Activated CD8-positive, alpha-beta memory T cell treated with anti-CD3 and anti-CD28 coated beads, Interleukin-2, amount 50 U/mL, for 1 hour (primary cell): ENCODE measurements around the gene MSMP.

Source experiments
- DNase-seq: peaks from one replicate; pipeline ENCODE4 v3.0.0-alpha.2; 2020; ENCODE audit errors: extremely low read depth

Gene MSMP

GRCh38 chr9:35743880-35744518, 10.1 kb downstream of the MSMP start:
- no peak for DNase-seq

DNA sequence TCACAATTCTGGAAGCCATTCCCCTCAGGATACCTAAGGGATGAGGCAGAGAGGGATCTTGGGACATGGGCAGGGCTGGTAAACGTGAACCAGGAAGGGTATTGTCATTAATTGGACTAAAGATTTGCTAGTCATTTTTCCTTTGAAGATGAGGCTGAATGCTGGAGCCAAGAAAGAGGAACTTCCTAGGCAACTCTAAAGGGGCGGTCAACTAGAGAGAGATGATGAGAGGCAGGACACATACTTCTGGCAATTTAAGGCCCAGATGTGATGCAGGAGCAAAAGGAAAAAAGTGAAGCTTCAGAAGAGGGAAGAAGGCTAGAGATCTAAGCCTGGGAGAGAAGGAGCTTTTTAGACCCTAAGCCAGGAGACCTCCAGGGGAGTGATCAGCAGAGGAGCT, 10.6 kb downstream of the MSMP start:
- no peak for DNase-seq

- no peak for DNase-seq
These were observed 12.3 kb downstream of the MSMP start for GRCh38 chr9:35741740-35742139.

DNA sequence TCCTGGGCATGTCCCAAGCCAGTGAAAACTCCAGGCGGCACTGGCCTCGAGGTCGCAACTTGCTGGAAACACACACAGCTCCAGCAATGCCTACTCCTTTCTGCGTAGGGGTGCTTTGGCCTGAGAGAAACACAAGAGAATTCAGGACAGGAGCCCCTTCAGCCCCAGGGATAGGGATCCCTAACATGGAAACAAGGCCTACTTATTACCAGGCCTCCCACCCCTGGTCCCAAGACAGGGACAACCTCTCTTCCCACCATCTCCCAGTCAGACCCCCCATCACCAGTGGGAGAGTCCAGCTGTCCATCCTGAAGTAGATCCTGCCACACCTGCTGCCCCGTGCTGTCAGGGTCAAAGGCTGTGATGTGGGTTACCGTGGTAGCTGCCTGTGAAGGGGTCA, 13.8 kb downstream of the MSMP start:
- DNase-seq, result no peak

DNA sequence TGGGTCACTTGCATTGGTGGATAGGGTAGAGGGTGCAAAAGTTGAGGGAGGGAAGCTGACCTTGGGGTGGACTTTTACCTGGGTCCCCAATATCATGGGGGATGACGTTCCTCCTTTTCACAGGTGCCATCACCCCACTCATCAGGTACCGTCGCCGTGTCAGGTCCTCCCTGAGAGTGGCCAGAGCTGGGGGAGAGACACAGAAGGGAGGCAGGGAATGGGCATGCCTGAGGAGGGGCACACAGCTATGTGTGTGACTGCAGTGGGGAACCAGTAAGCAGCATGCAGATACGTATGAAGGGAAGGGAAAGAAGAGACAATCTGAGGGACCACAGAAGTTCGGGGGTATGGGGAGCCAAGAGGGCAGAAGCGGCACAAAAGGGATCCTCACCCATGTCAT, 15.2 kb downstream of the MSMP start:
- no peak for DNase-seq

DNA sequence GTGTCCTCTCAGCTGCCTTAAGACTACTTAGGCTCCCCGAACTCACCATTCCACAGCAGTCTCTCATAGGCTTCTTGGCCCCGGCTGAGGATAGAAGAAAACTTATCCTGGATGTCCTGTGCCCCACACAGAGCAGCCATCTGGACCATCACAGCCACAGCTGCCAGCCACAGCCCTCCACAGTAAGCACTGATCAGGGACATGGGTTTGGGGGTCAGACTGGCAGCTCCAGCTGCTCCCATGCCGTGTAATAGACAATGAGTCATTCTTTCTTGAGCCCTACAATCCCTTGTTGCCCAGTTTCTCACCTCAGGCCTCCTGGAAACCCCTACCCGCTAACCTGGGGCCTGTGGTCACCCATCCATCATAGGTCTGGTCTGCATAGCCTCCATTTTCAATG, 15.9 kb downstream of the MSMP start:
- no peak for DNase-seq

GRCh38 chr9:35737143-35737542, 16.9 kb downstream of the MSMP start:
- no peak for DNase-seq

GRCh38 chr9:35736201-35736633, 17.9 kb downstream of the MSMP start:
- DNase-seq, result peak; percentile 34

DNA sequence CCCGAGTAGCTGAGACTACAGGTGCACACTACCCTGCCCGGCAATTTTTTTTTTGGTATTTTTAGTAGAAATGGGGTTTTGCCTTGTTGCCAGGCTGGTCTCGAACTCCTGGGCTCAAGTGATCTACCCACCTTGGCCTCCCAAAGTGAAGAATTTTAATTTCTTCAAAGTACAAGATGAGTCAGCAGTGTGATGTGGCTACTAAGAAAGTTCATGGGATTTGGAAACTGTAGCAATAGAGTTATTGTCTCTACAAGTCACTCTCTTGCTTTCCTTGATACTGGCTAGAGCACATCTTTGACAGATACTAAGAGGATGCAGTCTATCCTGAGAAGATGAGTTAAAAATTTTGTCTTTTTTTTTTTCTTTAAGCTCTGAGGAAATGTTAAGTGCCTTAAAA, 20.0 kb downstream of the MSMP start:
- DNase-seq, result no peak

GRCh38 chr9:35732800-35733541, 21.1 kb downstream of the MSMP start:
- no peak for DNase-seq

GRCh38 chr9:35732185-35732799, 21.8 kb downstream of the MSMP start, which contains the start of the genes CREB3 and TLN1:
CREB3 (plus strand) TSS chr9:35732666; CDS start chr9:35732773, 107 bp downstream.
TLN1 (minus strand) TSS chr9:35732195; CDS start chr9:35725694, 6,501 bp downstream.
- peak; percentile 87 for DNase-seq

GRCh38 chr9:35731415-35732184, 22.5 kb downstream of the MSMP start:
- DNase-seq, result no peak

DNA sequence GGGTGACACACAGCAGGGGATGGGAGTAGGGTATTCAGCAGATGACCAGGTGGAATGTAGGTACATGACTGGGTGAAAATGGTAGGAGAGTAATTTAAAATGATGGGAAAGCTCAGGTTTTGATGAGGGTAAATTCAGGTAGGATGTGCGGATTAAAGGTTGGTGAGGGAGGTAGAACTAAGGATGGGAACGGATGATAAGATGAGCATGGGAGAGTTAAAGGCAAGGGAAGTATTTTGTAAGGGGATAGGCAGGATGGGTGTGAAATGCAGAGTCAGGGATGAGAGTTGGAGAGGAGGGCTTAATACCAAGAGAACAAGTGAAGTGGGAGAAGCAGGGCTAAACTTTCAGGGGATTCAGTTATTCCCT, 23.6 kb downstream of the MSMP start:
- DNase-seq, result no peak

DNA sequence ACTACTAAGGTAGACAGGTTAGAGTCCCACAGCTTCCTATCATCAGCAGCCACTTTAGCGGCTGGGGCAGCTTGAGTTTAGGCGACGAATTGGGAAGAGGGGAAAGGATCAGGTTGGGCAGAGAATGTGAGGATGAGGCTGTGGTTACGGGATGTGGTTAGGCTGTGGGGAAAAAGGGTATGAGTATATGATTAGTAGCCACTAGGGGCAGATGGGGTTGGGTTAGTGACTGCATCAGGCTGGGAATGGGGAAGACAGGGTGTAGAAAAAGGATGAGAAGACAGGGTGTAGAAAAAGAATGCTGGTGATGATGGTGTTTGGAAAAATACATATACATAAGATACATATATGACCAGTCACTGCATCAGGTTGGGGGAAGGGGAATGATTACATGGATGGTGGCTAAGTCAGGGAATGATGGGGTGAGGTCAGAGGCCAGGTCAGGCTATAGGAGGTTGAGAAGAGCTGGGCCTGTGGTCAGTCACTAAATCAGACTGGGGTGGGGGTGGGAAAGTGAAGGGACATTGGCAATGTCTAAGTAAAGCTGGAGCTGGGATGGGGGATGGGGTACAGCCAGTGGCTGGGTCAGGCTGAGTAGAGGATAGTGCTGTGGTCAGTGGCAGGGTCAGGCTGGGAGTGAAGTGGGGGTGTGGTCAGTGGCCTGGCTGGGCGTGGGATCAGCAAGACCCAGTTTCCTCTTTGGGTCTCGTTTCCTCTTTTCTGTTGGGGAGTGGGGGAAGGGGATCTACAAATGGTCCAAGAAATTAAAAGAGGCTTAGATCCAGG, 24.2 kb downstream of the MSMP start:
- no peak for DNase-seq

DNA sequence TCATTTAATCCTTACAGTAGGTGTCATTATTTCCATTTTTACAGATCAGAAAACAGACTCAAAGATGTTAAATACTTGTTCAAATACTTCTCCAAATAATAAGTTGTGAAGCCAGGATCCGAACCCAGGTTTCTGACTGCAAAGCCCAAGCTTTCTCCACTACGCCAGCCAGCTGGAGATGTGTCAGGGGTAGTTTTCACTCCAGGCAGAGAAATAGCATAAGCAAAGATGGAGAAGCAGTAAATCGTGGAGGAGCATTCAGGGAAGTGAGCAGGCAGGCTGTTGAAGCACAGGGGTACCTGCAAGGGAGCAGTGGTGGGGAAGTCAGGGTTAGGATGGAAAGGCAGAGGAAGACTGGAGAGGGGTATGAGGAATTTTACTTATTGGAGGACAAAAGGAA, 25.0 kb downstream of the MSMP start:
- no peak for DNase-seq

- no peak for DNase-seq
These were observed 25.8 kb downstream of the MSMP start for GRCh38 chr9:35728041-35728971.

DNA sequence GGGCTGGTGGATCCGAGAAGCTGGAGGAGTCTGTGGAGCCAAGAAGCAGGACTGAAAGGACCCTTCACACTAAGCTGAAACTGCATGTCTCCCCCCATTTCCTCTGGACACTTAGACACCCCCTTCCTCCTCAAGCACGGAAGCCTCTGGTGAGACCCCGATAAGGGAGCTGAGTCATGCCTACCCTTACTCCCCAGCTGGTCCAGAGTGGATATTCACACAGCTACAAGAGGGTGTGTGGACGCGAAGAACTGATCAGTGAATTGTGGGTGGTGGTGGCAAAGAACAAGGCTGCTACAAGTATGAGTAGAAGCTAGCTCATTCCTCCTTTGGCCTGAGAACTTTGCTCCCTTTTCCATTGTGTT, 26.4 kb downstream of the MSMP start:
- DNase-seq, result no peak

DNA sequence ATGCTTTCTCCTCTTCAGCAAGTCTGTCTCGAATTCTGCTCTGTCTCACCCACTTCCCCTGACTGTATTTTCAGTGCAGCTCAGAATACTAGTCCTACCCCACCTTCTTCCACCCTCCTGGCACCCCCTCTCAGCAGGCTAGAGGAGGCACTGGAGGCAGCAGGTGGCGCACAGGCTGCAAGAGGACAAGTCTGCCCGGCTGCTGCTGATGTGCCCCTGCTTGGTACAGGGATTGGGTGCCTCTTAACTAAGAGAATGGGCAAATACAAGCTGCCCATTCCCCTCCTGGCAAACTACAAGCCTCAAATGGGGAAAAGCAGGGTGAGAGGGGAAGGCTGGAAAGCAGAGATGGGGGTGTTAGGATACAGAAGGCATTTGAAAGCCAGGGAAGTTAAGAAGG, 27.1 kb downstream of the MSMP start:
- no peak for DNase-seq

- DNase-seq, result no peak
These were observed 28.7 kb downstream of the MSMP start for GRCh38 chr9:35725362-35725761.

DNA sequence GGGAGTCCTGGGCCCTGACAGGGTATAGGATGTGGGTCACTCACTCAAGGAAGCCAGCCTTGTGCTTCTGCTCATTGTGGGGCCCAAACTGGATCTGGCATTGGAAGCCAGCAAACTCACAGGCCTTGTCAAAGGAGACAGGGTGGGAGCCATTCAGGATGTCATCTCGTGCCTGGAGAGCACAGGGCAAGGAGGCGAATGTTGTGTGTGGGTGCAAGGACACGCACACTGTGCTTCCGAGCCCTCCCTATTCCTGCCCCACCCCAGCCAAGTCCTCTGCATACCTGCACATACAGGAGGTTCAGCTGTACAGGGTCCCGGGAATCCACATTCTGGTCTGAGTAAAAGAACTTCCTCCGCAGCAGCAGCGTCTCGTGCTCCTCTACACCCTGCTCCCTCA, 30.2 kb downstream of the MSMP start:
- no peak for DNase-seq
